Smooth muscle cell (in vitro differentiated cells): ENCODE measurements around the gene C9orf40. TPM values are rescaled to one million over a fixed set of nuclear protein-coding genes. Genes with fewer than 3 reads are reported as not detected.

Source experiments
- DNase-seq: peaks from one replicate; lab custom pipeline; 2025; ENCODE audit not compliant: unreplicated experiment; lab: John Stamatoyannopoulos, UW
- H2AFZ ChIP-seq: fragments of 200-600 bp; sonication (generic); 2 replicates; pipeline ENCODE4 v1.6.0; 2016; ENCODE audit warnings: antibody characterized with exemption, low read depth, mild to moderate bottlenecking
- H3F3A ChIP-seq: fragments of 200-600 bp; sonication (generic); 2 replicates; pipeline ENCODE4 v1.6.0; 2017; ENCODE audit warnings: antibody characterized with exemption, low read depth
- H3K27ac ChIP-seq: fragments of 200-600 bp; sonication (generic); 2 replicates; pipeline ENCODE4 v1.5.1; 2016; ENCODE audit warnings: low read depth, mild to moderate bottlenecking
- H3K27me3 ChIP-seq: fragments of 200-600 bp; sonication (generic); 2 replicates; pipeline ENCODE4 v1.6.1; 2016; ENCODE audit warnings: low read depth, mild to moderate bottlenecking
- H3K36me3 ChIP-seq: fragments of 200-600 bp; sonication (generic); 2 replicates; pipeline ENCODE4 v1.5.1; 2016; ENCODE audit warnings: low read depth
- H3K4me1 ChIP-seq: fragments of 200-600 bp; sonication (generic); 2 replicates; pipeline ENCODE4 v1.5.1; 2016; ENCODE audit warnings: low read depth
- H3K4me2 ChIP-seq: fragments of 200-600 bp; sonication (generic); 2 replicates; pipeline ENCODE4 v1.6.0; 2016; ENCODE audit warnings: mild to moderate bottlenecking
- H3K4me3 ChIP-seq: fragments of 200-600 bp; sonication (generic); 2 replicates; pipeline ENCODE4 v1.5.1; 2016; ENCODE audit warnings: mild to moderate bottlenecking
- H3K79me2 ChIP-seq: fragments of 200-600 bp; sonication (generic); 2 replicates; pipeline ENCODE4 v1.6.0; 2016; ENCODE audit warnings: low read depth, mild to moderate bottlenecking
- H3K9ac ChIP-seq: fragments of 200-600 bp; sonication (generic); 2 replicates; pipeline ENCODE4 v1.6.0; 2016; ENCODE audit warnings: low read depth
- H3K9me3 ChIP-seq: fragments of 200-600 bp; sonication (generic); replicated peaks from 2 replicates; pipeline ENCODE4 v1.5.1; 2016; ENCODE audit warnings: low read depth
- H4K20me1 ChIP-seq: fragments of 200-600 bp; sonication (generic); 2 replicates; pipeline ENCODE4 v1.6.0; 2016; ENCODE audit warnings: low read depth
- WGBS: methylation state at CpG from one replicate; pipeline ENCODE4 v1.1.7; 2016; ENCODE audit warnings: low lambda C conversion rate; 5-methylcytosine and 5-hydroxymethylcytosine counted together
- polyA plus RNA-seq: library from polyadenylated mRNA; unstranded; fragments of >200 nt; fragmentation: Nextera tagmentation; extraction: Ambion mirVana; gene quantifications from 2 replicates; pipeline ENCODE4 v1.2.1, GENCODE V29; 2016
- total RNA-seq: library from RNA; depleted of rRNA; stranded (reverse); fragments of >200 nt; gene quantifications from 2 replicates; pipeline ENCODE4 v1.2.3, GENCODE V29; 2014
- TF ChIP-seq, protein P1 (sequence below): fragments of 200-600 bp; sonication (generic); IDR thresholded peaks from 2 replicates; pipeline ENCODE4 v1.5.1; 2017; ENCODE audit warnings: borderline replicate concordance, mild to moderate bottlenecking, antibody characterized with exemption; ENCODE audit not compliant: insufficient read depth, poor library complexity, severe bottlenecking

C9orf40 gene
- total RNA-seq: 5.5 and 8.0 TPM in 2 replicates
- 10.9 and 12.1 TPM in 2 replicates for polyA plus RNA-seq

DNA sequence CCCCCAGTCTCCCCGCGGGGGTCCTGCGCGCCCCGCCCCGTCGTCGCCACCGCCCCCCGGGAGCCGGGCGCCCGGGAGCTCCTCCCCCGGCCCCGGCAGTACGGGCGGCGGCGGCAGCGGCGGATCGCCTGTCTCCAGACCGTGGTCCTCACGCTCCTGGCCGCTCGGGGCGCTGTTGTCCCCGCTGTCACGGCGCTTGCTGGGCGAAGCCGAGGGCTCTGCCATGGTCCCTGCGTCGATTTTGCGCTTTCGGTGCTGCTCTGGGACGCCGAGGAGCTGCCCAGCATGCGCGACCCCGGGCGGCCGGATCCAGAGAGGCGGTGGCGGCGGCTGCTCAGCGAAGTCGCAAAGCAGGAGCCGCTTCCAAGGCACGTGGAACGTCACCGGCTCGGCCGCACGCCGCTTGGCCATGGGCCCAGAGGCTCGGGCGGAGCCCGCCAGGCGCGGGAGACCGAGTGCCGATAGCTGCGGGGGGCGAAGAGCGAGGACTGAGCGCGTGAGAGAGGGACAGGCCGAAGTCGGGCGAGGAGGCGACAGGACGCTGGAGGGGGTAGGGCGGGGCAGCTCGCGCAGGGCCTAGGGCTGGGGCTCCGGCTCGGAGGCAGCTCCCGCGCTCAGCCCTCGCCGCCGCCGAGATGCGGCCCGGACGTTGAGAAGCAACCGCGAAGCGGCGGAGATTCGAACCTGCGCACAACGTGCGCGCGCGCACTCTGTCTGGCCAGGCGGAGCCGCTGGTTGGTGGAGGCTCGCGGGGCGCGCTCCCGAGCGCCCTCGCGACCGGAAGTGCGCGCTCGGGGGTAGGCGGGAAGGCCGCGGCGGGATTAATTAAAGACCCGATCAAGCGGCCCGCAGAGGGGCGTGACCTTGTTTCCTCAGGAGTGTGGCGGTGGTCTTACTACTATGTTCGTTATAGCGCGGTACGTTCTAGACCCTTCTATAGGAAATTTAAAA, at the start of gene C9orf40:
Gene C9orf40, minus strand, starts transcription at position 712 of the 951 bp plus-strand sequence. Its CDS starts 301 bp downstream, at position 411.
- Histone ChIP-seq H3K4me1 (peaks cover 9% of the 10 kb centered on the region), H3K27ac (peak within 1 kb of the TSS; percentile 41), H3K36me3 (no peaks in the 10 kb centered on the region), H3F3A (peaks cover 4% of the 10 kb centered on the region), H3K4me2 (peak within 1 kb of the TSS; percentile 94), H4K20me1 (no peaks in the 10 kb centered on the region), H3K9me3 (no peaks in the 10 kb centered on the region), H3K79me2 (peaks cover 7% of the 10 kb centered on the region), H2AFZ (peak within 1 kb of the TSS; percentile 88), H3K4me3 (peak within 1 kb of the TSS; percentile 82), H3K27me3 (no peaks in the 10 kb centered on the region), H3K9ac (peak within 1 kb of the TSS; percentile 84)
- 1% methylated on average over 99 of the region's 125 CpGs for WGBS
- TF ChIP-seq, protein P1, sequence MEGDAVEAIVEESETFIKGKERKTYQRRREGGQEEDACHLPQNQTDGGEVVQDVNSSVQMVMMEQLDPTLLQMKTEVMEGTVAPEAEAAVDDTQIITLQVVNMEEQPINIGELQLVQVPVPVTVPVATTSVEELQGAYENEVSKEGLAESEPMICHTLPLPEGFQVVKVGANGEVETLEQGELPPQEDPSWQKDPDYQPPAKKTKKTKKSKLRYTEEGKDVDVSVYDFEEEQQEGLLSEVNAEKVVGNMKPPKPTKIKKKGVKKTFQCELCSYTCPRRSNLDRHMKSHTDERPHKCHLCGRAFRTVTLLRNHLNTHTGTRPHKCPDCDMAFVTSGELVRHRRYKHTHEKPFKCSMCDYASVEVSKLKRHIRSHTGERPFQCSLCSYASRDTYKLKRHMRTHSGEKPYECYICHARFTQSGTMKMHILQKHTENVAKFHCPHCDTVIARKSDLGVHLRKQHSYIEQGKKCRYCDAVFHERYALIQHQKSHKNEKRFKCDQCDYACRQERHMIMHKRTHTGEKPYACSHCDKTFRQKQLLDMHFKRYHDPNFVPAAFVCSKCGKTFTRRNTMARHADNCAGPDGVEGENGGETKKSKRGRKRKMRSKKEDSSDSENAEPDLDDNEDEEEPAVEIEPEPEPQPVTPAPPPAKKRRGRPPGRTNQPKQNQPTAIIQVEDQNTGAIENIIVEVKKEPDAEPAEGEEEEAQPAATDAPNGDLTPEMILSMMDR: peak; percentile 76
- DNase-seq: peak; percentile 73

GRCh38 chr9:75001719-75002421, 49.2 kb upstream of the C9orf40 start:
- Histone ChIP-seq H3K27ac (no peak overlapping the region), H3K9ac (no peak overlapping the region), H3K27me3 (no peaks in the 10 kb centered on the region), H3K9me3 (no peaks in the 10 kb centered on the region), H2AFZ (peak overlapping the region; percentile 39), H3K4me1 (no peaks in the 10 kb centered on the region), H4K20me1 (no peaks in the 10 kb centered on the region), H3K36me3 (no peaks in the 10 kb centered on the region), H3K4me2 (no peak overlapping the region), H3F3A (no peaks in the 10 kb centered on the region), H3K4me3 (no peak overlapping the region), H3K79me2 (no peaks in the 10 kb centered on the region)
- no peak for DNase-seq
- TF ChIP-seq, protein P1: peak; percentile 81
- WGBS: 83% methylated on average over 4 of the region's 4 CpGs

GRCh38 chr9:75000835-75001234, 48.1 kb upstream of the C9orf40 start:
- no peak for DNase-seq
- no peaks in the 10 kb centered on the region for H4K20me1 ChIP-seq
- no peak overlapping the region for H3K27ac ChIP-seq
- TF ChIP-seq, protein P1: no peak
- peaks cover 5% of the 10 kb centered on the region for H3K36me3 ChIP-seq
- 96% methylated on average over 2 of the region's 2 CpGs for WGBS
- H3K9me3 ChIP-seq: no peaks in the 10 kb centered on the region
- no peak overlapping the region for H2AFZ ChIP-seq
- no peak overlapping the region for H3K4me3 ChIP-seq
- no peak overlapping the region for H3K4me2 ChIP-seq
- H3K79me2 ChIP-seq: no peaks in the 10 kb centered on the region
- no peaks in the 10 kb centered on the region for H3K4me1 ChIP-seq
- H3K27me3 ChIP-seq: no peaks in the 10 kb centered on the region
- no peaks in the 10 kb centered on the region for H3F3A ChIP-seq
- no peak overlapping the region for H3K9ac ChIP-seq
